Smooth muscle cell (in vitro differentiated cells): ENCODE results near the gene FANK1. TPM values are rescaled to one million over a fixed set of nuclear protein-coding genes. Genes with fewer than 3 reads are reported as not detected.

ENCODE experiments used
- DNase-seq: peaks from one replicate; lab custom pipeline; 2025; ENCODE audit not compliant: unreplicated experiment; lab: John Stamatoyannopoulos, UW
- H2AFZ ChIP-seq: fragments of 200-600 bp; sonication (generic); 2 replicates; pipeline ENCODE4 v1.6.0; 2016; ENCODE audit warnings: antibody characterized with exemption, low read depth, mild to moderate bottlenecking
- H3F3A ChIP-seq: fragments of 200-600 bp; sonication (generic); 2 replicates; pipeline ENCODE4 v1.6.0; 2017; ENCODE audit warnings: antibody characterized with exemption, low read depth
- H3K27ac ChIP-seq: fragments of 200-600 bp; sonication (generic); 2 replicates; pipeline ENCODE4 v1.5.1; 2016; ENCODE audit warnings: low read depth, mild to moderate bottlenecking
- H3K27me3 ChIP-seq: fragments of 200-600 bp; sonication (generic); 2 replicates; pipeline ENCODE4 v1.6.1; 2016; ENCODE audit warnings: low read depth, mild to moderate bottlenecking
- H3K36me3 ChIP-seq: fragments of 200-600 bp; sonication (generic); 2 replicates; pipeline ENCODE4 v1.5.1; 2016; ENCODE audit warnings: low read depth
- H3K4me1 ChIP-seq: fragments of 200-600 bp; sonication (generic); 2 replicates; pipeline ENCODE4 v1.5.1; 2016; ENCODE audit warnings: low read depth
- H3K4me2 ChIP-seq: fragments of 200-600 bp; sonication (generic); 2 replicates; pipeline ENCODE4 v1.6.0; 2016; ENCODE audit warnings: mild to moderate bottlenecking
- H3K4me3 ChIP-seq: fragments of 200-600 bp; sonication (generic); 2 replicates; pipeline ENCODE4 v1.5.1; 2016; ENCODE audit warnings: mild to moderate bottlenecking
- H3K79me2 ChIP-seq: fragments of 200-600 bp; sonication (generic); 2 replicates; pipeline ENCODE4 v1.6.0; 2016; ENCODE audit warnings: low read depth, mild to moderate bottlenecking
- H3K9ac ChIP-seq: fragments of 200-600 bp; sonication (generic); 2 replicates; pipeline ENCODE4 v1.6.0; 2016; ENCODE audit warnings: low read depth
- H3K9me3 ChIP-seq: fragments of 200-600 bp; sonication (generic); replicated peaks from 2 replicates; pipeline ENCODE4 v1.5.1; 2016; ENCODE audit warnings: low read depth
- H4K20me1 ChIP-seq: fragments of 200-600 bp; sonication (generic); 2 replicates; pipeline ENCODE4 v1.6.0; 2016; ENCODE audit warnings: low read depth
- WGBS: methylation state at CpG from one replicate; pipeline ENCODE4 v1.1.7; 2016; ENCODE audit warnings: low lambda C conversion rate; 5-methylcytosine and 5-hydroxymethylcytosine counted together
- polyA plus RNA-seq: library from polyadenylated mRNA; unstranded; fragments of >200 nt; fragmentation: Nextera tagmentation; extraction: Ambion mirVana; gene quantifications from 2 replicates; pipeline ENCODE4 v1.2.1, GENCODE V29; 2016
- total RNA-seq: library from RNA; depleted of rRNA; stranded (reverse); fragments of >200 nt; gene quantifications from 2 replicates; pipeline ENCODE4 v1.2.3, GENCODE V29; 2014
- TF ChIP-seq, protein P1 (sequence below): fragments of 200-600 bp; sonication (generic); IDR thresholded peaks from 2 replicates; pipeline ENCODE4 v1.5.1; 2017; ENCODE audit warnings: borderline replicate concordance, mild to moderate bottlenecking, antibody characterized with exemption; ENCODE audit not compliant: insufficient read depth, poor library complexity, severe bottlenecking

Gene FANK1
- total and polyA plus RNA-seq, 2 experiments from 2014 or later: 5.8 to 6.6 TPM

DNA sequence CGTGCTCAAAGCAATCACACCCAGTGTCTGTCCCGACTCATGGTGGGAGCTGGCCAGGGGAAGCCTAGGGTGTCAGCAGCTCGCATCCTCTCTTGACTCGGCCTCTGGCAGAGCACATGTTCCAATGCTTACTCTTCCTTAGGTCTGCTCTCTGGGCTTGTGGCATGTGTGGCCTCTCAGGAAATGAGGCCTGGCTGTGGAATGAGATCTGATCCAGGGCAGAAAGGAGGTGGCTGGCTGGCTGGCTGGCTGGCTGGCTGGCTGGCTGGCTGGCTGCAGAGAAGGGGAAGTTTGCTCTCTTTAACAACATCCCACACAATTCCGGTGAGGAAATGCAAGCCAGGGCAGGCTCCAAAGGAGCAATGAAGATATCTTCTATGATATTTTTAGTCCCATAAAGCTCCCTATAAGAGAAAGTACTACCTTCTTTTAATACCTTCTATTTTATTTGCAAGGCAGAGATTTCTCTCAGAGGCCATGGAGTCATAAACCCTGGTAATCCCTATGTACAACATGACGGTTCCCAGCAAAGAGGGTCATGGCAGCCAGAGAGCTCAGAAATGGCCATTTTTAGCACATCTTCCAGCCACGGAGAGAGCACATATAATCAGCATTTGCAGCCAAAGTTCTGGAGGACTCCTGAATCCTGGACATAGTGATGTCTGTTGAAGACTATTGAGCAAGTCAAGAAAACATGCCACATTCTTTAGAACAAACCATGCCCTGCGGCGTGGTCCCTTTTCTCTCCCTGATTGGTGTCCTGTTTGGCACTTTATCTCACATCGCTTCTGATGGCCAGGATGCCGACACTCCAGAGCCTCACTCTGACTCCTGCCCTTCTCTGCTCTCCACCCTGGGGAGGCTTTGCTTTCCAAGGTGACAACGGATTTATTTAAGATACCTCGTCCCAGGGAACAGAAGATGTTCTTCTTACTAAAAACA lies 153.7 kb downstream of the FANK1 start:
- H3F3A ChIP-seq: peaks cover 16% of the 10 kb centered on the region
- peak; percentile 22 for DNase-seq
- H4K20me1 ChIP-seq: no peaks in the 10 kb centered on the region
- H3K79me2 ChIP-seq: no peaks in the 10 kb centered on the region
- H3K9me3 ChIP-seq: no peaks in the 10 kb centered on the region
- H3K4me3 ChIP-seq: no peak overlapping the region
- peaks cover 13% of the 10 kb centered on the region for H3K4me1 ChIP-seq
- H3K4me2 ChIP-seq: peak overlapping the region; percentile 77
- H3K36me3 ChIP-seq: no peaks in the 10 kb centered on the region
- no peak overlapping the region for H2AFZ ChIP-seq
- peak overlapping the region; percentile 83 for H3K9ac ChIP-seq
- no peaks in the 10 kb centered on the region for H3K27me3 ChIP-seq
- WGBS: 24% methylated on average over 13 of the region's 13 CpGs
- TF ChIP-seq, protein P1, sequence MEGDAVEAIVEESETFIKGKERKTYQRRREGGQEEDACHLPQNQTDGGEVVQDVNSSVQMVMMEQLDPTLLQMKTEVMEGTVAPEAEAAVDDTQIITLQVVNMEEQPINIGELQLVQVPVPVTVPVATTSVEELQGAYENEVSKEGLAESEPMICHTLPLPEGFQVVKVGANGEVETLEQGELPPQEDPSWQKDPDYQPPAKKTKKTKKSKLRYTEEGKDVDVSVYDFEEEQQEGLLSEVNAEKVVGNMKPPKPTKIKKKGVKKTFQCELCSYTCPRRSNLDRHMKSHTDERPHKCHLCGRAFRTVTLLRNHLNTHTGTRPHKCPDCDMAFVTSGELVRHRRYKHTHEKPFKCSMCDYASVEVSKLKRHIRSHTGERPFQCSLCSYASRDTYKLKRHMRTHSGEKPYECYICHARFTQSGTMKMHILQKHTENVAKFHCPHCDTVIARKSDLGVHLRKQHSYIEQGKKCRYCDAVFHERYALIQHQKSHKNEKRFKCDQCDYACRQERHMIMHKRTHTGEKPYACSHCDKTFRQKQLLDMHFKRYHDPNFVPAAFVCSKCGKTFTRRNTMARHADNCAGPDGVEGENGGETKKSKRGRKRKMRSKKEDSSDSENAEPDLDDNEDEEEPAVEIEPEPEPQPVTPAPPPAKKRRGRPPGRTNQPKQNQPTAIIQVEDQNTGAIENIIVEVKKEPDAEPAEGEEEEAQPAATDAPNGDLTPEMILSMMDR: no peak
- peak overlapping the region; percentile 100 for H3K27ac ChIP-seq

DNA sequence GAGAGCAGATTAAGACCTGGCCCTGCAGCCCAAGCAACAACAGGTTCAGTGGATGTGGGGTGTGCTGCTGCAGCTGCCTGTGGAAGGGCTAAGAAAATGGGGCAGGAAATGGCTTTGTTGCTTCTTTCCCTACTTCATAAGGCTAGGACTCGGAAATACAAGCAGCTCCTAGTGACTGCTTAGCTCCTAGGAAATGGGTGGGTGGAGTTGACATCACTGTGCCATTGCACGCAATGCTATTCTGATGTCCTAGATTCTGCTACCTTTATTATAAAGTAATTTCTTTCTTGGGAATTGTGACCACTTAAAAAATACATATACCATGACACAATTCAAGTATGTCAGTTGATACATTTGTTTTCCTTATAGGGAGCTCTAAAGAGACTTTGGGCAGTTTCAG lies 155.8 kb downstream of the FANK1 start:
- H3K36me3 ChIP-seq: no peaks in the 10 kb centered on the region
- no peak overlapping the region for H3K4me3 ChIP-seq

DNA sequence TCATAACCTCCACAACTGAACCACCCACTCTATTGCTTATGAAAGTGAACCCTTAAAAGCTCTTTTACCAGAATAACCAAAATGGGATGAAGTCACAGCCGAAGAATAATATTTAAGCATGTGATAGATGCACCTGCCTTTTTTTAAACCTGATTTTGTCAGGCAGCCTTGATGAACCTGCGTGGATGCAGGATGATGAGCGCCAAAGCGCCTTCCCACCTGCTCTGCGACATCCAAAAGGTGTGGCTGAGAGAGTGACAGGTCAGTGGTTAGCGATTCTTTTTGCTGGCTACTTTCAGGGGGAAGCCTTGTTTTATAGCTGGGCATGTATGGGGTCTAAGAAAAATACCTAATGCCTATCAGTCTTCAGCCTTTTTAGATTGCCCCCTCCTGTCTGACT lies 157.8 kb downstream of the FANK1 start:
- 97% methylated on average over 6 of the region's 6 CpGs for WGBS
- Histone ChIP-seq H3K4me1 (peaks cover 23% of the 10 kb centered on the region), H4K20me1 (no peaks in the 10 kb centered on the region), H3K9me3 (no peaks in the 10 kb centered on the region), H3K36me3 (no peaks in the 10 kb centered on the region), H3K4me2 (no peak overlapping the region), H3K27ac (no peak overlapping the region), H3K79me2 (no peaks in the 10 kb centered on the region), H3K4me3 (no peak overlapping the region), H3F3A (peaks cover 14% of the 10 kb centered on the region), H3K27me3 (no peaks in the 10 kb centered on the region), H2AFZ (no peak overlapping the region), H3K9ac (no peak overlapping the region)
- no peak for DNase-seq
- TF ChIP-seq, protein P1: no peak

More for the DNA sequence above, 155.8 kb downstream of the FANK1 start:
- Histone ChIP-seq H3K27ac (peak overlapping the region; percentile 85), H3K27me3 (no peaks in the 10 kb centered on the region), H4K20me1 (no peaks in the 10 kb centered on the region), H2AFZ (no peak overlapping the region), H3K4me1 (peaks cover 13% of the 10 kb centered on the region), H3K9ac (peak overlapping the region; percentile 72), H3K9me3 (no peaks in the 10 kb centered on the region), H3K79me2 (no peaks in the 10 kb centered on the region), H3F3A (peaks cover 16% of the 10 kb centered on the region), H3K4me2 (peak overlapping the region; percentile 29)
- TF ChIP-seq, protein P1: no peak
- no peak for DNase-seq
- 49% methylated on average over 2 of the region's 2 CpGs for WGBS

DNA sequence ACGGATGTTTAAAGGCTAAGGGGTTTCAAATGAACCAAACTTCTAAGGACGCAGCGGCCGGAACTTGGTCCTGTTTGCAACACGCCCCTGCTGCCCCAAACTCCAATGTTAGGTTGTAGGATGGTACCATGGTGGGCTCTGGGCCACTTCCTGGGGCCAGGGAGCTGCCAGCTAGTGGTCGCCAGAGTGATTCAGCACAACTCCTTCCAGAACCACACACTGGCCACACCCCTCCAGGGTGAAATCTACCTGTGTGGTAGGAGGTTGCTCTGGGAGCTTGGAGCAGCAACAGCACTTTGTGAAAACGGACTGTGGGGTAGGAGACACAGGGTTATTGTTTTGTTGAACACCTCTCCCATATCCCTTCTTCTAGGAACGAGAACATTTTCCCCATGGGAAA lies 161.1 kb downstream of the FANK1 start:
- no peak overlapping the region for H3K4me3 ChIP-seq
- H3K4me1 ChIP-seq: peaks cover 11% of the 10 kb centered on the region
- TF ChIP-seq, protein P1: no peak
- no peak for DNase-seq
- no peaks in the 10 kb centered on the region for H3K79me2 ChIP-seq
- no peaks in the 10 kb centered on the region for H4K20me1 ChIP-seq
- 95% methylated on average over 8 of the region's 8 CpGs for WGBS
- H3K9ac ChIP-seq: peak overlapping the region; percentile 88
- H3K27me3 ChIP-seq: no peaks in the 10 kb centered on the region
- H3K36me3 ChIP-seq: no peaks in the 10 kb centered on the region
- no peak overlapping the region for H2AFZ ChIP-seq
- no peaks in the 10 kb centered on the region for H3K9me3 ChIP-seq
- peaks cover 20% of the 10 kb centered on the region for H3F3A ChIP-seq
- no peak overlapping the region for H3K4me2 ChIP-seq
- H3K27ac ChIP-seq: peak overlapping the region; percentile 99
